Measurements from ENCODE around the gene SEPTIN5.

The SEPTIN5 gene

GRCh38 chr22:19749876-19750275 is 35.6 kb downstream of the SEPTIN5 start:
- DNase-seq (ENCODE audit: low read depth), result no peak

GRCh38 chr22:19750507-19751490 is 36.5 kb downstream of the SEPTIN5 start:
- peak; percentile 70 for DNase-seq (ENCODE audit: low read depth)

GRCh38 chr22:19751497-19752245 is 37.4 kb downstream of the SEPTIN5 start:
- DNase-seq (ENCODE audit: low read depth), result no peak

- DNase-seq (ENCODE audit: low read depth), result no peak
Observed at GRCh38 chr22:19753090-19753842, 39.0 kb downstream of the SEPTIN5 start.

GRCh38 chr22:19753996-19754700 is 39.8 kb downstream of the SEPTIN5 start:
- no peak for DNase-seq (ENCODE audit: low read depth)

- no peak for DNase-seq (ENCODE audit: low read depth)
Observed at GRCh38 chr22:19754701-19755144, 40.4 kb downstream of the SEPTIN5 start.

- DNase-seq (ENCODE audit: low read depth), result no peak
Observed at GRCh38 chr22:19755145-19755710, 40.9 kb downstream of the SEPTIN5 start.

GRCh38 chr22:19755722-19756287 is 41.5 kb downstream of the SEPTIN5 start:
- DNase-seq (ENCODE audit: low read depth), result peak; percentile 28

- peak; percentile 64 for DNase-seq (ENCODE audit: low read depth)
Observed at GRCh38 chr22:19756288-19757128, 42.2 kb downstream of the SEPTIN5 start.

- no peak for DNase-seq (ENCODE audit: low read depth)
Observed at GRCh38 chr22:19757140-19757984, 43.1 kb downstream of the SEPTIN5 start.

- DNase-seq (ENCODE audit: low read depth), result no peak
Observed at GRCh38 chr22:19757985-19758895, 43.9 kb downstream of the SEPTIN5 start.

GRCh38 chr22:19758896-19759426 is 44.7 kb downstream of the SEPTIN5 start:
- no peak for DNase-seq (ENCODE audit: low read depth)

GRCh38 chr22:19759427-19760057 is 45.2 kb downstream of the SEPTIN5 start:
- no peak for DNase-seq (ENCODE audit: low read depth)

GRCh38 chr22:19760058-19760950 is 46.0 kb downstream of the SEPTIN5 start, which contains the start of gene TBX1:
Gene TBX1, plus strand, starts transcription at chr22:19760778. Its CDS starts 66 bp downstream, at chr22:19760844.
- no peak for DNase-seq (ENCODE audit: low read depth)

- DNase-seq (ENCODE audit: low read depth), result no peak
Observed at GRCh38 chr22:19760951-19761724, 46.8 kb downstream of the SEPTIN5 start.

All from ELR (cell line).